Upper lobe of right lung (tissue), 1 donor: ENCODE measurements around the gene RAB3A. TPM values are rescaled to one million over a fixed set of nuclear protein-coding genes. Genes with fewer than 3 reads are reported as not detected.
"Not testable (repeated sequence)": the region's sequence is repeated elsewhere in the genome, so short reads cannot be mapped to it uniquely, and the experiment has no call there.

Source experiments
- ATAC-seq: fragments of 200-7000 bp; cut with Tn5 transposase; one replicate; pipeline ENCODE4 v1.9.1; 2020; ENCODE audit warnings: mild to moderate bottlenecking, moderate library complexity
- DNase-seq: peaks from one replicate; pipeline ENCODE4 v3.0.0-alpha.2; 2020
- H3K27ac ChIP-seq: fragments of 200-600 bp; one replicate; pipeline ENCODE4 v1.8.0; 2022
- H3K27me3 ChIP-seq: fragments of 200-600 bp; one replicate; pipeline ENCODE4 v1.8.0; 2022; ENCODE audit warnings: mild to moderate bottlenecking
- H3K36me3 ChIP-seq: fragments of 200-600 bp; one replicate; pipeline ENCODE4 v1.8.0; 2022
- H3K4me1 ChIP-seq: fragments of 200-600 bp; one replicate; pipeline ENCODE4 v1.8.0; 2022
- H3K4me3 ChIP-seq: fragments of 200-600 bp; one replicate; pipeline ENCODE4 v1.8.0; 2022; ENCODE audit warnings: mild to moderate bottlenecking
- H3K9me3 ChIP-seq: fragments of 200-600 bp; one replicate; pipeline ENCODE4 v1.8.0; 2022
- CTCF ChIP-seq: fragments of 200-600 bp; IDR thresholded peaks from one replicate; pipeline ENCODE4 v1.8.0; 2022; ENCODE audit warnings: antibody characterized with exemption
- intact Hi-C: fragments of 100-400 bp; cut with DNase I; formaldehyde crosslinking; loops from one replicate; pipeline ENCODE4 v1.11.0; 2022
- total RNA-seq: library from RNA; stranded (reverse); fragmentation: NEBNext Ultra II Directional; extraction: Animal tissue kit (Norgen Biotek cat#: 25700); gene quantifications from one replicate; pipeline ENCODE4 v1.2.1, GENCODE V29; 2021
- donor health status: DM: no; HTN: yes; CAD: no; lungs with severe emphysema.

Gene RAB3A
- total RNA-seq, 1 donor from 2014 or later = 1.9 TPM

DNA sequence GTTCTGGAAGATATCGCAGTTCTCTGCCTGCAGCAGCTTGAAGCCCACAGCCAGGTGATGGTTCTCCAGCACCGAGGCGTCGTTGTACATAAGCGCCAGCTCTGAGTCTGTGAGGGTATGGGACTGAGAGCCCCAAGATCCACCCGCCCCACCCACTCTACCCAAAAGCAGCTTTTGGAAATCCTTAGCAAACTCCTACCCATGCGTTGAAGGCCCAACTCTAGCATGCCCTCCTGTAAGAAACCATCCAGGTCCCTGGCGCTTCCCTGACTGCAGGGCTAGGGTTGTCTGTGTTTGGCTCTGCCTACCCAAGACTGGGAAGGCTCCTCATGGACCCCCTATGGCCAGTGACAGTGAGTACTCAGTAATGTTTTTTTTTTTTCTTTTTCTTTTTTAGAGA, 12.9 kb upstream of the RAB3A start:
- ATAC-seq (no peak), DNase-seq (no peak)
- intact Hi-C loops = no loop called here
- no peaks in the 10 kb centered on the region for H3K4me1 ChIP-seq
- H3K4me3 ChIP-seq = no peak overlapping the region
- no peak overlapping the region for H3K27ac ChIP-seq
- H3K9me3 ChIP-seq = no peaks in the 10 kb centered on the region
- TF ChIP-seq CTCF = no peak
- no peaks in the 10 kb centered on the region for H3K27me3 ChIP-seq
- H3K36me3 ChIP-seq = no peaks in the 10 kb centered on the region

DNA sequence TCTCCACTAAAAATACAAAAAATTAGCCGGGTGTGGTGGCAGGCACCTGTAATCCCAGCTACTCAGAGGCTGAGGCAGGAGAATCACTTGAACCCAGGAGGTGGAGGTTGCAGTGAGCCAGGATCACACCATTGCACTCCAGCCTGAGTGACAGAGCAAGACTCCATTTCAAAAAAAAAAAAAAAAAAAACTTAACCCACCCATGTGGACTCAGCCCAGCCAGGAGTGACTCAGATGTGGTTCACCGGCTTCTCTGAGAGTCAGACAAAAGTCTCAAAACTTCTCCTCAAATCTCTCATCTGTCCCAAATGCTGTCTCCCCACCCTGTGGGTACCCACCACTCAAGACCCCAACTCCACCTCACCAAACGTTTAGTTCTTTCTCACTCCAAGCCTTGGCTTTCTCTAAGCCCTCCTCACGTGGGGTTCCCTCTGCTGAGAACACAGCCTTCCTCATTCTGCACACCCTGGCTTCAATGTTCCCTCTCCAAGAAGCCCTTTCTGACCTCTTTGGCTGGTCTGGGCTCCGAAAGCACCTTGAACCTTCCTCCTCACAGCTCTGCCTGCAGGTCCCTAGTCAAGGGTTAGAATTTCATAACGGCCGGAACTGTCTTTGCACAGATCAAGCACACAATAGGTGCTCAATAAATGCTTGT, 11.1 kb upstream of the RAB3A start:
- TF ChIP-seq CTCF = no peak
- Histone ChIP-seq H3K4me3 (no peak overlapping the region), H3K36me3 (no peaks in the 10 kb centered on the region), H3K27me3 (no peaks in the 10 kb centered on the region), H3K4me1 (no peaks in the 10 kb centered on the region), H3K27ac (no peak overlapping the region), H3K9me3 (no peaks in the 10 kb centered on the region)
- intact Hi-C loops = no loop called here
- DNase-seq = no peak
- no peak for ATAC-seq

- ATAC-seq = no peak
- intact Hi-C loops = no loop called here
- no peak for TF ChIP-seq CTCF
- Histone ChIP-seq H3K4me1 (peaks cover 4% of the 10 kb centered on the region), H3K36me3 (no peaks in the 10 kb centered on the region), H3K9me3 (no peaks in the 10 kb centered on the region), H3K4me3 (no peak overlapping the region), H3K27me3 (no peaks in the 10 kb centered on the region), H3K27ac (no peak overlapping the region)
- no peak for DNase-seq
Measured at GRCh38 chr19:18211683-18212082, 7.8 kb upstream of the RAB3A start.

DNA sequence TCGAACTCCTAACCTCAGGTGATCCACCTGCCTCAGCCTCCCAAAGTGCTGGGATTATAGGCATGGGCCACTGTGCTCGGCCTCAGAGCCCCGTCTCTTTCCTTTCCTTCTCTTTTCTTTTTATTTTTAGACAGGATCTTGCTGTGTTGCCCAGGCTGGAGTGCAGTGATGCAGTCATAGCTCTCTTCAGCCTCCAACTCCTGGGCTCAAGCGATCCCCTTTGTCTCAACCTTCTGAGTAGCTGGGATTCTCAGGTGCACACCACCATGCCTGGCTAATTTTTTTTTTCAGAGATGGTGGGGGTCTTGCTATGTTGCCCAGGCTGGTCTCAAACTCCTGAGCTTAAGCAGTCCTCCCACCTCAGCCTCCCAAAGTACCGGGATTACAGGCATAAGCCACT, 6.1 kb upstream of the RAB3A start:
- not testable (repeated sequence) for H3K9me3 ChIP-seq, H3K27ac ChIP-seq, H3K4me3 ChIP-seq, DNase-seq, ATAC-seq, H3K36me3 ChIP-seq, H3K27me3 ChIP-seq
- H3K4me1 ChIP-seq = peaks cover 13% of the 10 kb centered on the region
- intact Hi-C loops = loop anchor here (10.0 kb wide), 1 partner anchor 45 kb away; a partner anchor contains a TSS

- Histone ChIP-seq H3K4me1 (peaks cover 13% of the 10 kb centered on the region), H3K27me3 (no peaks in the 10 kb centered on the region), H3K27ac (no peak overlapping the region), H3K9me3 (no peaks in the 10 kb centered on the region), H3K36me3 (no peaks in the 10 kb centered on the region), H3K4me3 (no peak overlapping the region)
- intact Hi-C loops = loop anchor here (10.0 kb wide), 1 partner anchor 46 kb away; a partner anchor contains a TSS
- ATAC-seq (no peak), DNase-seq (peak; percentile 75)
- peak; percentile 74 for TF ChIP-seq CTCF
Measured at GRCh38 chr19:18208098-18208951, 4.5 kb upstream of the RAB3A start.

DNA sequence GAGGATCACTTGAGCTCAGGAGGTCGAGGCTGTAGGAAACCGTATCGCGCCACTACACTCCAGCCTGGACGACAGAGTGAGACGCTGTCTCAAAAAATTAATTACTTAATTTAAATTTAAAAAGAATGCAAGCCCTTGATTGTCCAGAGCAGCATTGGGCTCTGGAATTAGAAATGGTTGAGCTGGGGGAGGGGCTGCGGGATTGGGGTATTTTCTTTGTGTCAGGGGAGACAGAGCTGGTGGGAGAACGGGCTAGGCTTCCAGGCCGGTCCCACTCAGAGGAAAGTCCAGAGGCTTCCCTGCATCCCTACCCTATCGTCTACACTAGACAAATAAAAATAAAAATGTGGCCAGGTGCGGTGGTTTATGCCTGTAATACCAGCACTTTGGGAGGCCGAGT, 2.2 kb upstream of the RAB3A start:
- DNase-seq = no peak
- Histone ChIP-seq H3K4me3 (no peak overlapping the region), H3K27ac (peak overlapping the region; percentile 95), H3K27me3 (no peaks in the 10 kb centered on the region), H3K4me1 (peaks cover 21% of the 10 kb centered on the region), H3K9me3 (no peaks in the 10 kb centered on the region), H3K36me3 (no peaks in the 10 kb centered on the region)
- intact Hi-C loops = loop anchor here (10.0 kb wide), 1 partner anchor 49 kb away; a partner anchor contains a TSS
- no peak for TF ChIP-seq CTCF
- no peak for ATAC-seq
